ENCODE results near the gene MMP20.
"Not testable (repeated sequence)": the region's sequence is repeated elsewhere in the genome, so short reads cannot be mapped to it uniquely, and the experiment has no call there.

The MMP20 gene

GRCh38 chr11:102625177-102625576, at the start of gene MMP20:
Gene MMP20 (minus strand): TSS chr11:102625332. CDS start chr11:102625319, 13 bp downstream.
- DNase-seq = no peak

- no peak for DNase-seq
Measured at GRCh38 chr11:102669664-102670063, 44.5 kb upstream of the MMP20 start.

- DNase-seq = peak; percentile 50
Measured at GRCh38 chr11:102666331-102666957, 41.3 kb upstream of the MMP20 start.

GRCh38 chr11:102664001-102664752, 39.0 kb upstream of the MMP20 start:
- DNase-seq = peak; percentile 8

- no peak for DNase-seq
Measured at GRCh38 chr11:102662607-102663006, 37.5 kb upstream of the MMP20 start.

GRCh38 chr11:102661040-102661439, 35.9 kb upstream of the MMP20 start:
- DNase-seq = no peak

GRCh38 chr11:102656528-102656927, 31.4 kb upstream of the MMP20 start:
- no peak for DNase-seq

- no peak for DNase-seq
Measured at GRCh38 chr11:102655547-102655946, 30.4 kb upstream of the MMP20 start.

GRCh38 chr11:102654761-102655160, 29.6 kb upstream of the MMP20 start:
- DNase-seq = no peak

- no peak for DNase-seq
Measured at GRCh38 chr11:102653744-102654291, 28.7 kb upstream of the MMP20 start.

- no peak for DNase-seq
Measured at GRCh38 chr11:102647430-102647829, 22.3 kb upstream of the MMP20 start.

- DNase-seq = no peak
Measured at GRCh38 chr11:102643941-102644340, 18.8 kb upstream of the MMP20 start.

GRCh38 chr11:102640946-102641345, 15.8 kb upstream of the MMP20 start:
- DNase-seq = no peak

GRCh38 chr11:102639656-102640055, 14.5 kb upstream of the MMP20 start:
- DNase-seq = no peak

- DNase-seq = no peak
Measured at GRCh38 chr11:102637731-102638130, 12.6 kb upstream of the MMP20 start.

GRCh38 chr11:102633385-102634026, 8.4 kb upstream of the MMP20 start:
- DNase-seq = no peak

- no peak for DNase-seq
Measured at GRCh38 chr11:102632026-102632425, 6.9 kb upstream of the MMP20 start.

- DNase-seq = no peak
Measured at GRCh38 chr11:102630598-102631448, 5.7 kb upstream of the MMP20 start.

- DNase-seq = not testable (repeated sequence)
Measured at GRCh38 chr11:102629908-102630307, 4.8 kb upstream of the MMP20 start.

GRCh38 chr11:102626676-102627075, 1.5 kb upstream of the MMP20 start:
- no peak for DNase-seq

GRCh38 chr11:102623998-102624397, 1.1 kb downstream of the MMP20 start:
- DNase-seq = no peak

GRCh38 chr11:102623128-102623527, 2.0 kb downstream of the MMP20 start:
- no peak for DNase-seq

- DNase-seq = no peak
Measured at GRCh38 chr11:102622258-102622657, 2.9 kb downstream of the MMP20 start.
